ENCODE measurements around the gene GLP2R. TPM values are rescaled to one million over a fixed set of nuclear protein-coding genes. Genes with fewer than 3 reads are reported as not detected.

The GLP2R gene
- total RNA-seq, 4 donors from 2014 or later, result 0.21 to 0.87 (median 0.59) TPM; not detected in 1

DNA sequence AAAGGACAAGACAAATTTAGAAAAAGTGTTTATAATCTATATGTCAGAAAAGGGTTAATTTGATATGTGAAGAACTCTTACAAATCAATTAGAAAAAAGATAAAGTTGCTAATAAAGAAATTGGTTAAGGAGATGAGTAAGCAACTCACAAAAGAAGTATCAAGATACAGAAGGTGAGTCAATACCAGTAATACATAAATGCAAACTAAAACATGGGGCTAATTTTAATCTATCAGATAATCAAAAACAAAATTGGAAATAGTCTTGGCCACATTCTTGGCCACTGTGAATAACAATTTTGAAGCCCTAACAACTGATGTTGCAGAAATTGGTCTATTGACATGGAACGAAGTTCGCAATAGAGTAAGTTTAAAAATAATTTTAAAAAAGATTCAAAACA lies 41.2 kb upstream of the GLP2R start:
- WGBS, 2 donors, result 91 to 99% methylated on average over 2 of the region's 2 CpGs
- no peaks in the 10 kb centered on the region for H3K4me1 ChIP-seq
- H3K4me3 ChIP-seq, result no peak overlapping the region
- no peaks in the 10 kb centered on the region for H3K27me3 ChIP-seq
- TF ChIP-seq, protein P1, sequence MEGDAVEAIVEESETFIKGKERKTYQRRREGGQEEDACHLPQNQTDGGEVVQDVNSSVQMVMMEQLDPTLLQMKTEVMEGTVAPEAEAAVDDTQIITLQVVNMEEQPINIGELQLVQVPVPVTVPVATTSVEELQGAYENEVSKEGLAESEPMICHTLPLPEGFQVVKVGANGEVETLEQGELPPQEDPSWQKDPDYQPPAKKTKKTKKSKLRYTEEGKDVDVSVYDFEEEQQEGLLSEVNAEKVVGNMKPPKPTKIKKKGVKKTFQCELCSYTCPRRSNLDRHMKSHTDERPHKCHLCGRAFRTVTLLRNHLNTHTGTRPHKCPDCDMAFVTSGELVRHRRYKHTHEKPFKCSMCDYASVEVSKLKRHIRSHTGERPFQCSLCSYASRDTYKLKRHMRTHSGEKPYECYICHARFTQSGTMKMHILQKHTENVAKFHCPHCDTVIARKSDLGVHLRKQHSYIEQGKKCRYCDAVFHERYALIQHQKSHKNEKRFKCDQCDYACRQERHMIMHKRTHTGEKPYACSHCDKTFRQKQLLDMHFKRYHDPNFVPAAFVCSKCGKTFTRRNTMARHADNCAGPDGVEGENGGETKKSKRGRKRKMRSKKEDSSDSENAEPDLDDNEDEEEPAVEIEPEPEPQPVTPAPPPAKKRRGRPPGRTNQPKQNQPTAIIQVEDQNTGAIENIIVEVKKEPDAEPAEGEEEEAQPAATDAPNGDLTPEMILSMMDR (IDR thresholded peaks at IDR 0.05), result no peak
- no peak for TF ChIP-seq EP300 (IDR thresholded peaks at IDR 0.05)
- no peak for TF ChIP-seq POLR2A (IDR thresholded peaks at IDR 0.05)
- no peak for DNase-seq (ENCODE audit: low spot score in 2 of 2)
- H3K36me3 ChIP-seq, result no peaks in the 10 kb centered on the region
- H3K9me3 ChIP-seq, result no peaks in the 10 kb centered on the region
- no peak overlapping the region for H3K27ac ChIP-seq

DNA sequence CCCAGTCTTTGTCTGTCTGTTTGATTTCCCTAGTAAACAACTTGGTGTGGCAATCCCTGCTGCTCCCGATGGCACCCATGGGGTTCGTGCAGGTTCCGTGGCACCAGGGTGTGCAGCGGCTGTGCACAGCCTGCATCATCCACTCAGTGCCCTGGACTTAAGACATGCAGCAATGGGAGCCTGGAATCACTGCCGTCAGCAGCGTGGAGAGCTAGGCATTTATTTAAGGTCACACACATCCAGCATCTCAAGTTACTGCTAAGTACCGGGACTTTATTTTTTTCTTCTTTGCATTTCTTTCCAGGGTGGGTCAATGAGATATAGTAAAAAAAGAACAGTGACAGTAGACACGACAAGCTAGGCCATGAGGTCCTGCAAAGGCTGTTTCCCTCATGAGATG lies 37.1 kb upstream of the GLP2R start:
- H3K9me3 ChIP-seq, result no peaks in the 10 kb centered on the region
- TF ChIP-seq, protein P1 (IDR thresholded peaks at IDR 0.05), result no peak
- TF ChIP-seq POLR2A (IDR thresholded peaks at IDR 0.05), result no peak
- no peak for TF ChIP-seq EP300 (IDR thresholded peaks at IDR 0.05)
- H3K4me1 ChIP-seq, result no peaks in the 10 kb centered on the region
- no peaks in the 10 kb centered on the region for H3K27me3 ChIP-seq
- no peak overlapping the region for H3K4me3 ChIP-seq
- DNase-seq (ENCODE audit: low spot score in 2 of 2), result no peak
- H3K27ac ChIP-seq, result no peak overlapping the region
- 69 to 77% methylated on average over 8 of the region's 8 CpGs for WGBS, 2 donors
- H3K36me3 ChIP-seq, result no peaks in the 10 kb centered on the region

DNA sequence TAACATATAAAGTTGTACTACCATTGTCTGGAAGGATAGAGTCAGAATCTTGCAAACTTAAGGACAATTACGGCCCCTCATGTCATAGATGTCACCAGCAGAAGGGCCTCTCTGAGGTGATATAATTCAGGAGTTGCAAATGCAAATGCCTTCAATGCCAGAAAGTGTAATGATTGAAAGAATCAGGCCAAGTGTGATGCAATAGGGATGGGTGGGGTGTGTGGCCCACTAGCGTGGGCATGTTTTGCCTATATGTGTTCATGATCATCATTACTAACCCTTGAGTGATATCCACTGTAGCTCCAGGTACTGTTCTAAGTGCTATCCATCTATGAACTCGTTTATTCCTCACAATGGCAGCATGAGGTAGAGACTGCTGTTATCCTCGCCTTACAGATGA lies 35.4 kb upstream of the GLP2R start:
- H3K27me3 ChIP-seq, result no peaks in the 10 kb centered on the region
- WGBS, 2 donors, result 84 to 86% methylated on average over 4 of the region's 4 CpGs
- H3K36me3 ChIP-seq, result no peaks in the 10 kb centered on the region
- DNase-seq (ENCODE audit: low spot score in 2 of 2), result no peak
- H3K4me3 ChIP-seq, result no peak overlapping the region
- no peak overlapping the region for H3K27ac ChIP-seq
- no peaks in the 10 kb centered on the region for H3K9me3 ChIP-seq
- no peaks in the 10 kb centered on the region for H3K4me1 ChIP-seq
- no peak for TF ChIP-seq POLR2A (IDR thresholded peaks at IDR 0.05)
- TF ChIP-seq EP300 (IDR thresholded peaks at IDR 0.05), result no peak
- TF ChIP-seq, protein P1 (IDR thresholded peaks at IDR 0.05), result no peak

DNA sequence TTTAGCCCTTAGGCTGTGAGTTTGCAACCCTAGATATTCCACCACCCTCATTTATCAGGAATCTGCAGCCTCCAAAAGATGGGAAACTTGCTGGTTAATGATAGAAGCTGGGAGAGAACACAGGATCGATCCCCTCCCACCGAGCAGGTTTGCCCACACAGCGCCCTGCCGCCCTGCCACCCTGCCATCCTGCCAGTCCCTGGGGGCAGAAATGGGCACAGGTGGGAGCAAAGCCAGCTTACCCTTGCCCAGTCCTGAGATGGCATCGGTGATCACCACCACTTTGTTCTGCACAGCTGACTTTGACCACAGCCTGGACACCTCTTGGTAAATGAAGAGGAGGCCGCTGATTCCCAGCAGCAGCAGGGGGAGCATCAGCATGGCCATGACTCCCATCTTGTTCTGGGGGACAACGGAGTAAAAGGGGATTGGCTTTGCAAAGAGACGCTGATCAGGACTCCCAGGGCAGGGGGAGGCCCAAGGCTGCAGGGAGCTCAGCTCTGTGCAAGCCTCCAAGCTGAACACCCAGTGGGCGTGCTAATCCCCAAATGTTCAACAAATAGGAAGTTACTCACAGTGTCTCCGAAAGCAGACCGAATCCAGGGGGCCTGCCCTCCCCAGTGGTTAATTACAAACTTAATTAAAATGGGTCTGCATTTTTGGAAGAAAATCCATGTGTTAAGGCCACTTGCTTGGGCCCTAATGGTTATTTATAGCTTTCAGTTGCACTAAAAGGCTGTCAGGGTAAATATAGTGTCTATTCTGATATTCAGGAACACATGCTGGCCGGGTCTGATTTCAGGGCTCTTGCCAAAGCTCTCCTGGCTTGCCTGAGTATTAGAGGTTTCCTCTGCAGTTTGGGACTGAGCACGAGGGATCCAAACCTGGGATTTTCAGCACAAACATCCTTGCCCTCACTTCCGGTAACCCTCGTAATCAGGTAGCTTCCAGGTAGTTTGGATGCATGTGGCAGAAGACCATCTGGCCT lies 34.5 kb upstream of the GLP2R start, which contains the start of gene DHRS7C:
TSS of gene DHRS7C (minus strand) at position 704 of the 988 bp plus-strand sequence. CDS start at position 396, 308 bp downstream.
- H3K36me3 ChIP-seq, result no peaks in the 10 kb centered on the region
- H3K27ac ChIP-seq, result no peak within 1 kb of the TSS
- 74 to 75% methylated on average over 15 of the region's 15 CpGs for WGBS, 2 donors
- no peaks in the 10 kb centered on the region for H3K9me3 ChIP-seq
- no peak for DNase-seq (ENCODE audit: low spot score in 2 of 2)
- no peak within 1 kb of the TSS for H3K4me3 ChIP-seq
- H3K27me3 ChIP-seq, result no peaks in the 10 kb centered on the region
- TF ChIP-seq, protein P1 (IDR thresholded peaks at IDR 0.05), result no peak
- TF ChIP-seq POLR2A (IDR thresholded peaks at IDR 0.05) (no peak), EP300 (IDR thresholded peaks at IDR 0.05) (no peak)
- H3K4me1 ChIP-seq, result no peaks in the 10 kb centered on the region

DNA sequence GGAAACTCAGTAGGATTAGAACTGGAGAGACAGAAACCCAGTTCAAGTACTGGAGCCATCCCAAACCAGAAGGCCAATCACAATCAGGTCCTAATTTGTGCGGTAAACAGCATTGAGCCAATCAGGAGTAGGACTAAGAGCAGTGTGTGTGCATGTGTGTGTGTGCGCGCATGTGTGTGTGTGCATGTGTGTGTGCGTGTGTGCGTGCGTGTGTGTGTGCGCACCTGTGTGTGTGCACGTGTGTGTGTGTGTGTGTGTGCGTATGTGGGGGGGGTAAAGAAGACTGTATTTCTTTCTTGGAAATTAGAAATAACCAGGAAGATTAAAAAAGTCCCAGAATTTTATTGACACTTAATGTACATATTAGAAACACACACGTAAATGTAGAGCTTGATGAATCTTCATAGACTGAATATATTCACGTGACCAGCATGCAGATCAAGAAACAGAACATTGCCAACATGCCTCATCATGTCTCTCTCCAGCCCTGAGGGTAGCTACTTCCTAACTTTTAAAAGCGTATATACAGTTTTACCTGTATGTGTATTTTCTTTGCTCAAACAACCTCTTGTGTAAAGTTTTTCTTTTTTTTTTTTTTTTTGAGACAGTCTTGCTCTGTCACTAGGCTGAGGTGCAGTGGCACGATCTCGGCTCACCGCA lies 33.4 kb upstream of the GLP2R start:
- no peak overlapping the region for H3K4me3 ChIP-seq
- 93% methylated on average over 15 of the region's 15 CpGs for WGBS, 2 donors
- TF ChIP-seq, protein P1 (IDR thresholded peaks at IDR 0.05), result no peak
- no peaks in the 10 kb centered on the region for H3K36me3 ChIP-seq
- H3K27me3 ChIP-seq, result no peaks in the 10 kb centered on the region
- no peaks in the 10 kb centered on the region for H3K9me3 ChIP-seq
- no peak for DNase-seq (ENCODE audit: low spot score in 2 of 2)
- H3K27ac ChIP-seq, result no peak overlapping the region
- no peaks in the 10 kb centered on the region for H3K4me1 ChIP-seq
